Stimulated activated CD8-positive, alpha-beta memory T cell treated with anti-CD3 and anti-CD28 coated beads, Interleukin-15, amount 100 ng/mL, for 24 hours (primary cell): ENCODE results near the gene LAMC2.

ENCODE experiments used
- DNase-seq: peaks from one replicate; pipeline ENCODE4 v3.0.0-alpha.2; 2020; ENCODE audit warnings: low read depth

LAMC2 gene

DNA sequence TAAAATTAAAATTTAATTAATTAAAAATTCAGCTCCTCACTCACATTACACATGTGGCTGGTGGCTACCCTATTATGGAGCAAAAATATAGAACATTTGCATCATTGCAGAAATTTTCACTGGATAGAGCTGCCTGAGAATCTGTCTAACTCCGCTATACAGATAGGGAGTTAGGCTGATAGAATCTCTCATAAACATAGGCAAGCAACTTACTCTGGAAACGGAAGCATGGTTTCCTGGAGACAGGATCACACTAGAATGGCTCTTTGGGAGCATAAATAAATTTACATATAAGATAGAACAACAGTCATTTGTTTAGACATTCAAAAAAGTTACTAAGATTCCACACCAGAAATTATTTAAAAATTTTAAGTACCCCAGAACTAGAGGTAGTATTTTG lies 12.2 kb upstream of the LAMC2 start:
- DNase-seq: no peak

DNA sequence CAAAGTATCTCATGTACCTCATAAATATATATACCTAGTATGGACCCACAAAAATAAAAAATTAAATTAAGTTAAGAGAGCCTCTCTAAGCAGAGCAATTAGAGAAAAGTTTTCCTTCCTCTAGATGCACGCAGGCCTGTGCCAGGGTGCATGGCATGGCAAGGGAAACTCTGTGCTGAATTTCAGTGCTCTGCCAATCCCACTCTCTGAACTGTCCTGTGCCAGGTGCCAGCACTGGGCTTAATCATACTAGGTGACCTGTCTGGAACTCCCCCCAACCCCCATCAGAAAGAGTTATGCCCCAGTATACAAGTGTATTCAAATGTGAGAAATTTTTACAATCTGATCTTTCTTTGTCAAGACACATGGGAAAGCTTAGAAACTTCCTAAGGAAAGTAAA lies 10.4 kb upstream of the LAMC2 start:
- DNase-seq: no peak

DNA sequence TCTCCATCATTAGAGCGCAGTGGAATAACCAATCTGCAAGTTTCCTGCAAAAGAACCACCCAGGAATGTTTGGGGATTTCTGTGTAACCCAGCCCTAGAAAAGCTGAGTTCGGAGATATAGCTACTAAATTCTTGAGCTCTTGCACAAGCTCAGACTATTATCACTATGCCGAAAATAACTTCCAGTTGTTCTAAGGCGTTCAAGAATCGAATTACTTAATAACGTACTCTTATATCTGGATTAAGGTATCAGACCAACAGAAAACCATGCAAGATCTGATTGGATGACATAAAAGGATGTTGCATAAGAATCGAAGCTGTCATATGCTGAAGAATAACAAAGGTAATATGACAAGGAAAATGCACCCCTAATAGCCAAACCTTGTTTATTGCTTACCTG lies 7.5 kb upstream of the LAMC2 start:
- no peak for DNase-seq

- no peak for DNase-seq
These were observed 7.0 kb upstream of the LAMC2 start for GRCh38 chr1:183179033-183179432.

- no peak for DNase-seq
These were observed 5.8 kb upstream of the LAMC2 start for GRCh38 chr1:183180218-183180617.

DNA sequence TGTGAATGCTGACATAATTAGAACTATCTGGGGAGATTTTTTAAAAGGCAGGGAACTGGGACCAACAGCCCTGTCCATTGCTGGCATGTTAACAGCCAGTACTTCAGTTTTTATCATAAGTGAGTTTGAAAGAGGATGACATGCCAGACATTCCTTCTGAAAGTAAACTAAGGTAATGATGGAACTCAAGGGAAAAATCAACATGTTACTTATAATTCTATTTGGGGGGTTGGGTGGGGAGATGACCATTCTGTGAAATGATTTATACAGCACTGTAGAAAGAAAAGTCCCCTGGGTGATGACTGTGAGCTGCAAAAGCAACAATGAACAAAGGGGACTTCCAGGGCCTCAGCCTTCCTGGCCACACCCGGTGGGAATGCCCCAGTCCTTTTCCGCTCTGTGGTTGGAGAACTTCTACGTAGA lies 5.4 kb upstream of the LAMC2 start:
- DNase-seq: no peak

- DNase-seq: no peak
These were observed 777 bp downstream of the LAMC2 start for GRCh38 chr1:183186841-183187240.

GRCh38 chr1:183188240-183188639 lies 2.2 kb downstream of the LAMC2 start:
- no peak for DNase-seq

GRCh38 chr1:183191833-183192232 lies 5.8 kb downstream of the LAMC2 start:
- no peak for DNase-seq

DNA sequence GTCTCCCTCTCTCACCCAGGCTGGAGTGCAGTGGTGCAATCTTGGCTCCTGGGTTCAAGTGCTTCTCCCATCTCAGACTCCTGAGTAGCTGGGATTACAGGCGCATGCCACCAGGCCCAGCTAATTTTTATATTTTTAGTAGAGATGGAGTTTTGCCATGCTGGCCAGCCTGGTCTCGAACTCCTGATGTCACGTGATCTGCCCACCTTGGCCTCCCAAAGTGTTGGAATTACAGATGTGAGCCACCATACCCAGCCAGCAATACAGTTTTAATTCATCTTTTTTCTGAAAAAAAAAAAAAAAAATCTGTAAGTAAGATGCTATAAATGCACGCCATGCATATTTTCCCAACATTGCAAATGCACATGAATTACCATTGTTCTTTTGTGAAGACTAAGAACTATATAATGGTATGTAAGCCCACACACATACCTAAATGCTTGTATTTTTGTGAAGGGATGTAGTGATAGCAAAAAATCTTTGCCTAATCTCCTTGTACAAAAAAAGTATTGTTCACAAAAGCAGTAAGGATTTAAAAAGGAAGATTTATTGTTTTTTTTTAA lies 8.0 kb downstream of the LAMC2 start:
- DNase-seq: no peak

- no peak for DNase-seq
These were observed 8.6 kb downstream of the LAMC2 start for GRCh38 chr1:183194527-183195141.

DNA sequence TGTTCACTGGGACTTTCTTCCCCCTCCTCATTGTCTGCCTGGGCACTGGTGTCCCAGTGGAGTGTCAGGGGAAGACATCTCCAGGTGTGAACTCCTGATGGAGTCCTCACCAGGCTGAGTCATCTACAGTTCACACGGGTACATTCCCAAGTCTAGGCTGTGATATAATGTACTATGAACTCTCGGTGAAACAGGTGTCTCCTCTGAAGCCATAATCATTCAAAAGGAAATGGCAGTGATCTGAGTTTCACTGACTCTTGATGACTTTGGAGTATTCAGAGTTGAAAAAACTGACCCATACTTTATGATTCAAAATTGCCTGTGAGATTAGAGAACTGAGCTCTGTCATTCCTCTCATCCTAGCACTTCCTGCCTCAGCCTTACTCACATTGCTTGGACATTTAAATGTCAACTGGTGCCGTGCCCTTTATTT lies 9.1 kb downstream of the LAMC2 start:
- no peak for DNase-seq

GRCh38 chr1:183197762-183198161 lies 11.7 kb downstream of the LAMC2 start:
- no peak for DNase-seq

DNA sequence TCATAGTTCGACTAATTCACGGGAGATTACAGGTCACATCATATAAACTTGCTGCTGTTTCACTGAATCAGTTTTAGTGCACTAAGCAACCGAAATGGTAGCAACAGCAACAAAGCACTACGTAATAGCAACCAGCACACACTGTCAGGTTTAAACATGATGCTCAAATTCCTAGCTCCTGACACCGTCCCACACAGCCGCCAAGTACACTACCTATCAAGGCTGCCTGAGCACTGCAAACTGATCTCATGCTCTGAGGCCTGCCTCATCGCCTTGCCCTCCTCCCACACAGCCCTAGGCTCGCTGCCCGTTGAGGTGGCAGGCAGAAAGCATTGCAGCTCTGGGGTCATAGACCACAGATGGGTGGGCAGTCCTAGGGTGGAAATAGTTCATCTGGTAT lies 12.4 kb downstream of the LAMC2 start:
- DNase-seq: no peak

- no peak for DNase-seq
These were observed 13.2 kb downstream of the LAMC2 start for GRCh38 chr1:183199304-183199703.

GRCh38 chr1:183200451-183200850 lies 14.4 kb downstream of the LAMC2 start:
- DNase-seq: no peak

DNA sequence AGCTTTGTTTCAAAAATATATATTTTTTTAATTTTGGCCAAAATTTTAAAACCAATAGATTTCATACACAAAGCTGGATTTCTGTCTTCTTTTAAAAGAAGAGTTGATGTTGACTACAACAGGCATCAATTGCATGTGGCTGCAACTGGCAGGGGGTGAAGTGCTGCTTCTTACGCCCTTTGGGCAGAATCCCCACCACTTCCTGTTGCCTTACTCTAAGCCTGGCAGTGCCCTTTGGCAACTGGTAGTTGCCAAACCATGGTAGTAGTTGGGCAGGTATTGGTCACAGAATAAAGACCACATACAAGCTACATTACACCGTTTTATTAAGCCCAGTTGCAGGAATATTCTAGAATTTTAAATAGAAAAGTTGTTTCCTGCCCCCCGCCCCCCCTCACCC lies 17.0 kb downstream of the LAMC2 start:
- no peak for DNase-seq

DNA sequence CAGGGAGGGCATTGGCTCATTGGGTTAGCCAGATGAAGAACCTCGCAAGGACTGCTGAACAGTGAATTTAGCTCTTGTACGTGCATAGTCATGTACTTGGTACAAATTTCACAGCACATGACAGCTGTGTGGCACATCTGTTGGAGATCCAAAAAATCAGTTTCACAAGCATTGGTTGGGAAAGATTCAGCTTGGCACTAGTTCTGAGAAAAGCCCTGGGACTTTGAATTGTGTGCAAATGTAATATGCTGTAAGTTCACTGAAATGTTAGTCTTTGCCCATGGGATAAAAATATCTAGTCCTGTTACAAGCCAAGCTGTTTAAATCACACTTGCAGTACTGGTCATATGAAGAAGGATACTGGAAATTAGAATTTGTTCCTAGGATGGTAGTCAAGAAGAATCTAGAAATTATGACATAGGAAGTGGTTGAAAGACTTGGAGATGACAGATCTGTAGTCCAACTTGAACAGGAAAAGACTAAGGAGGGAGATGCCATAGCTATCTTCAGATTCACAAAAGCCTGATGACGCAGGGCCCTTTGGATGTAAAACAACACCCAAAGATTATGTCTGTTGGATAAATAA lies 19.2 kb downstream of the LAMC2 start:
- no peak for DNase-seq

DNA sequence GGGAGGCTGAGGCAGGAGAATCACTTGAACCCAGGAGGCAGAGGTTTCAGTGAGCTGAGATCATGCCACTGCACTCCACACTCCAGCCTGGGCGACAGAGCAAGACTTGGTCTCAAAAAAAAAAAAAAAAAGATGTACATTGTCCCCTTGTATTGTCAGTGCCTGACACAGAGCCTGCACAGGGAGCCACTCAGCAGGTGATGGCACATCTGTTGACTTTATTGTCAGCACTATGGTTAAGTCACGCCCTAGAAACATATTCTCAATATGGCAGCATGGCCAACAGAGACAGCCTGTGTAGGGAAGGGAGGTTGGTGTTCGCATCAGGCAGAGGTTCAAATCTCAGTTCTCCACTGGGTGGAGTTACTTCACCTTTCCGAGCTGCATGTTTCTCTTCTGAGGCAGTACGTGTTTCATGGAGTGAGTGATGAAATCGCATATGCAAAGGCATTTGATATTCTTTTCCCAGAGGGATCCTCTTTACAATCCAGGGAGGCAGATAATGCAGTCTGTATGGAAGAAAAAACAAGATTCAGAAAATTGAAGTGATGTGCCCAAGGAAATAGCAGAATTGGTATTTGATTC lies 20.6 kb downstream of the LAMC2 start:
- DNase-seq: no peak

- DNase-seq: no peak
These were observed 23.6 kb downstream of the LAMC2 start for GRCh38 chr1:183209533-183210158.

- no peak for DNase-seq
These were observed 24.6 kb downstream of the LAMC2 start for GRCh38 chr1:183210681-183211080.

DNA sequence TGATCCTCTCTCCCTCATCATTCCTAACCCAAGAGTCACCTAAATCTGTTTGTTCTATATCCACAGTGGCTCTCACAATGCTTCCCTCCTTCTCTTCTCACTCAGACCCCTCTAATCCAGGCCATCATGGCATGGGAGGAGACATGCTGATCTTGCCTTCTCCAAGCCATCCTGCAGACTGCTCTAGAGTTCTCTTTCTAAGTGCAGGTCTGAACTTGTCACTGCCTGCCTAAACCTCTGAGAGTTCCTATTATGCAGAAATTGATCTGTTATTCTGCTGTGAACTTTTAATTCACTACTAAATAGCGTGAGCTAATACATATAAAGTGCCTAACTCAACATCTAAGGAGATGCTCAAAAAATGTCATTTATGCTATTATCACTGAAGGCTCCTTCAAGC lies 26.8 kb downstream of the LAMC2 start:
- DNase-seq: no peak
